ENCODE measurements around the gene UCK2.

DNA sequence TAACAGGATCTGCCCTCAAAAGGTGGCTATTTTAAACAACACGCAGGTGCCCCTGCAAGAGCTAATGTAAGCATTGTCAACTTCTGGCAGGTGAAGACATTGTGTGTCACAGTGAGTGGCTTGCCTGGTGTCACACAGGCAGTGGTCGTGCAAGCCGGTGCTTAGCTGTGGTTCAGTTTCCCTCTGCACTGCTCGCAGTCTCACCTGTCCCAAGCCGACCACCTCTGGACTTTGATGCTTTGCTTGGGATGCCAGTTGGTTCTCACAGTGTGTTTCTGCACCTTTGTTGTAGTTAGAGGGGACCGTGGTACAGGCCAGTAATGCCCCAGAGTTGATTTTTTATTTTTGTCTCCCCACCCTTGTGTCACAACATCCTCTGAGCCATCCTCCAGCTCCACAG lies 85.2 kb downstream of the UCK2 start:
- TF ChIP-seq, protein P1, sequence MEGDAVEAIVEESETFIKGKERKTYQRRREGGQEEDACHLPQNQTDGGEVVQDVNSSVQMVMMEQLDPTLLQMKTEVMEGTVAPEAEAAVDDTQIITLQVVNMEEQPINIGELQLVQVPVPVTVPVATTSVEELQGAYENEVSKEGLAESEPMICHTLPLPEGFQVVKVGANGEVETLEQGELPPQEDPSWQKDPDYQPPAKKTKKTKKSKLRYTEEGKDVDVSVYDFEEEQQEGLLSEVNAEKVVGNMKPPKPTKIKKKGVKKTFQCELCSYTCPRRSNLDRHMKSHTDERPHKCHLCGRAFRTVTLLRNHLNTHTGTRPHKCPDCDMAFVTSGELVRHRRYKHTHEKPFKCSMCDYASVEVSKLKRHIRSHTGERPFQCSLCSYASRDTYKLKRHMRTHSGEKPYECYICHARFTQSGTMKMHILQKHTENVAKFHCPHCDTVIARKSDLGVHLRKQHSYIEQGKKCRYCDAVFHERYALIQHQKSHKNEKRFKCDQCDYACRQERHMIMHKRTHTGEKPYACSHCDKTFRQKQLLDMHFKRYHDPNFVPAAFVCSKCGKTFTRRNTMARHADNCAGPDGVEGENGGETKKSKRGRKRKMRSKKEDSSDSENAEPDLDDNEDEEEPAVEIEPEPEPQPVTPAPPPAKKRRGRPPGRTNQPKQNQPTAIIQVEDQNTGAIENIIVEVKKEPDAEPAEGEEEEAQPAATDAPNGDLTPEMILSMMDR (IDR thresholded peaks at IDR 0.05) = peak in 2 of 6 experiments; percentile 19 to 30
- TF ChIP-seq POLR2A (IDR thresholded peaks at IDR 0.05) = no peak
